ENCODE results near the gene ADM5. TPM values are rescaled to one million over a fixed set of nuclear protein-coding genes. Genes with fewer than 3 reads are reported as not detected.
"Not testable (repeated sequence)": the region's sequence is repeated elsewhere in the genome, so short reads cannot be mapped to it uniquely, and the experiment has no call there.

ADM5 gene
- polyA plus RNA-seq, 1 donor from 2014 or later, result 7.2 TPM

DNA sequence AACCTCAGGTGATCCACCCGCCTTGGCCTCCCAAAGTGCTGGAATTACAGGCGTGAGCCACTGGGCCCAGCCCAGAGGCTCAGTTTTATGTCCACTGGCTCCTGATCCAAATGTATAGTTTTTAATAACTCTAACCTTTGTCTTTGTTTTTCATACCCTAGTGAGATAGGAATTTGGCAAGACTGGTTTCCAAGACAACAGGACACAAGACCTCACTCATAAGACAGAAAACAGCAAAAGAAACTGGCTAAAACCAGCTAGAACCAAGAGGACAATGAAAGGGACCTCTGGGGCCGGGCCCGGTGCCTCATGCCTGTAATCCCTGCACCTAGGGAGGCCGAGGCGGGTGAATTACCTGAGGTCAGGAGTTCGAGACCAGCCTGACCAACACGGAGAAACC lies 29.1 kb downstream of the ADM5 start:
- Histone ChIP-seq H3K4me3 (ENCODE audit: low read length) (no peak overlapping the region), H3K27me3 (ENCODE audit: insufficient read depth, low read depth, low read length) (no peaks in the 10 kb centered on the region), H3K36me3 (ENCODE audit: insufficient read depth, low read length) (peaks cover 1% of the 10 kb centered on the region), H3K9ac (ENCODE audit: low read length) (no peak overlapping the region), H3K9me3 (ENCODE audit: low read length) (no peaks in the 10 kb centered on the region), H3K4me2 (ENCODE audit: low read length) (no peak overlapping the region), H3K27ac (ENCODE audit: low read length) (no peak overlapping the region), H4K20me1 (ENCODE audit: insufficient read depth) (no peaks in the 10 kb centered on the region), H2AFZ (ENCODE audit: low read depth, low read length) (no peak overlapping the region), H3K9me2 (ENCODE audit: insufficient read depth, low read length) (no peaks in the 10 kb centered on the region), H3K79me2 (replicated peaks; ENCODE audit: insufficient read depth, low read length) (no peaks in the 10 kb centered on the region), H3F3A (ENCODE audit: insufficient read depth, low read length, poor library complexity, severe bottlenecking) (no peaks in the 10 kb centered on the region)
- TF ChIP-seq EZH2 (IDR thresholded peaks at IDR 0.05; ENCODE audit: borderline replicate concordance, insufficient read depth, low read length, poor library complexity, severe bottlenecking) (no peak), POLR2AphosphoS5 (IDR thresholded peaks at IDR 0.05) (no peak), MXI1 (conservative IDR thresholded peaks at IDR 0.05; ENCODE audit: poor library complexity, severe bottlenecking) (no peak), SMC3 (conservative IDR thresholded peaks at IDR 0.05; ENCODE audit: poor library complexity) (no peak), EP300 (conservative IDR thresholded peaks at IDR 0.05; ENCODE audit: poor library complexity, severe bottlenecking) (no peak), TAF1 (IDR thresholded peaks at IDR 0.05; ENCODE audit: low read depth) (no peak), RAD21 (conservative IDR thresholded peaks at IDR 0.05) (no peak)
- TF ChIP-seq, protein P1, sequence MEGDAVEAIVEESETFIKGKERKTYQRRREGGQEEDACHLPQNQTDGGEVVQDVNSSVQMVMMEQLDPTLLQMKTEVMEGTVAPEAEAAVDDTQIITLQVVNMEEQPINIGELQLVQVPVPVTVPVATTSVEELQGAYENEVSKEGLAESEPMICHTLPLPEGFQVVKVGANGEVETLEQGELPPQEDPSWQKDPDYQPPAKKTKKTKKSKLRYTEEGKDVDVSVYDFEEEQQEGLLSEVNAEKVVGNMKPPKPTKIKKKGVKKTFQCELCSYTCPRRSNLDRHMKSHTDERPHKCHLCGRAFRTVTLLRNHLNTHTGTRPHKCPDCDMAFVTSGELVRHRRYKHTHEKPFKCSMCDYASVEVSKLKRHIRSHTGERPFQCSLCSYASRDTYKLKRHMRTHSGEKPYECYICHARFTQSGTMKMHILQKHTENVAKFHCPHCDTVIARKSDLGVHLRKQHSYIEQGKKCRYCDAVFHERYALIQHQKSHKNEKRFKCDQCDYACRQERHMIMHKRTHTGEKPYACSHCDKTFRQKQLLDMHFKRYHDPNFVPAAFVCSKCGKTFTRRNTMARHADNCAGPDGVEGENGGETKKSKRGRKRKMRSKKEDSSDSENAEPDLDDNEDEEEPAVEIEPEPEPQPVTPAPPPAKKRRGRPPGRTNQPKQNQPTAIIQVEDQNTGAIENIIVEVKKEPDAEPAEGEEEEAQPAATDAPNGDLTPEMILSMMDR (IDR thresholded peaks at IDR 0.05; ENCODE audit: poor library complexity, severe bottlenecking), result no peak
- TF ChIP-seq, protein P2, sequence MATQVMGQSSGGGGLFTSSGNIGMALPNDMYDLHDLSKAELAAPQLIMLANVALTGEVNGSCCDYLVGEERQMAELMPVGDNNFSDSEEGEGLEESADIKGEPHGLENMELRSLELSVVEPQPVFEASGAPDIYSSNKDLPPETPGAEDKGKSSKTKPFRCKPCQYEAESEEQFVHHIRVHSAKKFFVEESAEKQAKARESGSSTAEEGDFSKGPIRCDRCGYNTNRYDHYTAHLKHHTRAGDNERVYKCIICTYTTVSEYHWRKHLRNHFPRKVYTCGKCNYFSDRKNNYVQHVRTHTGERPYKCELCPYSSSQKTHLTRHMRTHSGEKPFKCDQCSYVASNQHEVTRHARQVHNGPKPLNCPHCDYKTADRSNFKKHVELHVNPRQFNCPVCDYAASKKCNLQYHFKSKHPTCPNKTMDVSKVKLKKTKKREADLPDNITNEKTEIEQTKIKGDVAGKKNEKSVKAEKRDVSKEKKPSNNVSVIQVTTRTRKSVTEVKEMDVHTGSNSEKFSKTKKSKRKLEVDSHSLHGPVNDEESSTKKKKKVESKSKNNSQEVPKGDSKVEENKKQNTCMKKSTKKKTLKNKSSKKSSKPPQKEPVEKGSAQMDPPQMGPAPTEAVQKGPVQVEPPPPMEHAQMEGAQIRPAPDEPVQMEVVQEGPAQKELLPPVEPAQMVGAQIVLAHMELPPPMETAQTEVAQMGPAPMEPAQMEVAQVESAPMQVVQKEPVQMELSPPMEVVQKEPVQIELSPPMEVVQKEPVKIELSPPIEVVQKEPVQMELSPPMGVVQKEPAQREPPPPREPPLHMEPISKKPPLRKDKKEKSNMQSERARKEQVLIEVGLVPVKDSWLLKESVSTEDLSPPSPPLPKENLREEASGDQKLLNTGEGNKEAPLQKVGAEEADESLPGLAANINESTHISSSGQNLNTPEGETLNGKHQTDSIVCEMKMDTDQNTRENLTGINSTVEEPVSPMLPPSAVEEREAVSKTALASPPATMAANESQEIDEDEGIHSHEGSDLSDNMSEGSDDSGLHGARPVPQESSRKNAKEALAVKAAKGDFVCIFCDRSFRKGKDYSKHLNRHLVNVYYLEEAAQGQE (IDR thresholded peaks at IDR 0.05; ENCODE audit: borderline replicate concordance), result no peak

DNA sequence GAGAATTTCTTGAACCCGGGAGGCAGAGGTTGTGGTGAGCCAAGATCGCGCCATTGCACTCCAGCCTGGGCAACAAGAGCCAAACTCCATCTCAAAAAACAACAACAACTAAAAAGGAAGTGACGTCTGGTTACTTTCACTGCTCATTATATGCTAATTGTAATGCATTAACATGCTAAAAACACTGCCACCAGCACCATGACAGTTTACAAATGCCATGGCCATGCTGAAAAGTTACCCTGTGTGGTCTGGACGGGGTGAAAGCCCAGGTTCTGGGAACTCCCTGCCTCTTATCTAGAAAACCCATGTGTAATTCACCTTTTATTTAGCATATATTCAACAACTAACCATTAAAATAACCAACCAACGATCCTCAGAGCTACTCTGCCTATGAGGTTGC lies 29.6 kb downstream of the ADM5 start:
- no peaks in the 10 kb centered on the region for H3K79me2 ChIP-seq (replicated peaks; ENCODE audit: insufficient read depth, low read length)
- no peaks in the 10 kb centered on the region for H4K20me1 ChIP-seq (ENCODE audit: insufficient read depth)
- no peaks in the 10 kb centered on the region for H3F3A ChIP-seq (ENCODE audit: insufficient read depth, low read length, poor library complexity, severe bottlenecking)
- H3K9me2 ChIP-seq (ENCODE audit: insufficient read depth, low read length), result no peaks in the 10 kb centered on the region
- H3K9me3 ChIP-seq (ENCODE audit: low read length), result no peaks in the 10 kb centered on the region
- H3K9ac ChIP-seq (ENCODE audit: low read length), result no peak overlapping the region
- H2AFZ ChIP-seq (ENCODE audit: low read depth, low read length), result no peak overlapping the region
- no peak overlapping the region for H3K4me2 ChIP-seq (ENCODE audit: low read length)
- no peak overlapping the region for H3K4me3 ChIP-seq (ENCODE audit: low read length)
- H3K36me3 ChIP-seq (ENCODE audit: insufficient read depth, low read length), result no peaks in the 10 kb centered on the region
- H3K27me3 ChIP-seq (ENCODE audit: insufficient read depth, low read depth, low read length), result no peaks in the 10 kb centered on the region
- H3K27ac ChIP-seq (ENCODE audit: low read length), result no peak overlapping the region
- TF ChIP-seq MXI1 (conservative IDR thresholded peaks at IDR 0.05; ENCODE audit: poor library complexity, severe bottlenecking) (no peak), SMC3 (conservative IDR thresholded peaks at IDR 0.05; ENCODE audit: poor library complexity) (no peak), RAD21 (conservative IDR thresholded peaks at IDR 0.05) (no peak), POLR2AphosphoS5 (IDR thresholded peaks at IDR 0.05) (no peak), TAF1 (IDR thresholded peaks at IDR 0.05; ENCODE audit: low read depth) (no peak), EZH2 (IDR thresholded peaks at IDR 0.05; ENCODE audit: borderline replicate concordance, insufficient read depth, low read length, poor library complexity, severe bottlenecking) (no peak), EP300 (conservative IDR thresholded peaks at IDR 0.05; ENCODE audit: poor library complexity, severe bottlenecking) (no peak)
- TF ChIP-seq, protein P2 (IDR thresholded peaks at IDR 0.05; ENCODE audit: borderline replicate concordance), result no peak
- TF ChIP-seq, protein P1 (IDR thresholded peaks at IDR 0.05; ENCODE audit: poor library complexity, severe bottlenecking), result no peak

DNA sequence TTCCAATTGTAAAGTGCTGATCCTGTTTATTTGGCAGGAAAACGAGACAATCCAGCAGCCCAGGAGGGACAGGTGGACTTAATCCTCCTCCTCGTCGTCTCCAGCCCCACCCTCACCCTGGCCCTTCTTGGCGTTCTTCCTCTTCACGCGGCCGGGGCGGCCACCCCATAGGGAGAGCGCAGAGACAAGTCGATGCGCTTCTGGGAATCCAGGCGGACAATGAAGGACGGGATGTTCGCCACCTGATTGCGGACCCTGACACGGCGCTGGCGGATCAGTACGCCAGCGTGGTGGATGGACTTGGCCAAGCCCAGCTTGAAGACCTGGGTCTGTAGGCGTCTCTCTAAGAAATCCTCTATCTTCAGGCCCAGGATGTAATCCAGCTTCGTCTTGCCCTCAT lies 30.0 kb downstream of the ADM5 start:
- H4K20me1 ChIP-seq (ENCODE audit: insufficient read depth); H3K9me3 ChIP-seq (ENCODE audit: low read length); H3K9me2 ChIP-seq (ENCODE audit: insufficient read depth, low read length); H3K4me3 ChIP-seq (ENCODE audit: low read length); H3K27me3 ChIP-seq (ENCODE audit: insufficient read depth, low read depth, low read length); H3K4me2 ChIP-seq (ENCODE audit: low read length); H3F3A ChIP-seq (ENCODE audit: insufficient read depth, low read length, poor library complexity, severe bottlenecking); H3K27ac ChIP-seq (ENCODE audit: low read length); H3K9ac ChIP-seq (ENCODE audit: low read length); H2AFZ ChIP-seq (ENCODE audit: low read depth, low read length); H3K36me3 ChIP-seq (ENCODE audit: insufficient read depth, low read length); H3K79me2 ChIP-seq (replicated peaks; ENCODE audit: insufficient read depth, low read length): not testable (repeated sequence)

Measured in neural cell (in vitro differentiated cells).